Upper lobe of left lung (tissue), 4 donors: ENCODE results near the gene TIMM21.

ENCODE experiments used
- POLR2A ChIP-seq, 4 donors: fragments of 450-650 bp; IDR thresholded peaks; one replicate each; pipeline ENCODE4 v1.5.1; 2016 to 2017; ENCODE audit warnings: antibody characterized with exemption in 4 of 4, mild to moderate bottlenecking in 2 of 4
- POLR2AphosphoS5 ChIP-seq, 2 donors: sonication (generic); formaldehyde crosslinking; IDR thresholded peaks; one replicate each; pipeline ENCODE4 v1.5.1; 2017; ENCODE audit warnings: antibody characterized with exemption in 2 of 2
- TF ChIP-seq, protein P1 (sequence below), 6 experiments: fragments of 450-650 bp in 4 of 6; fragments of 200-600 bp in 2 of 6; sonication (generic) in 2 of 6; IDR thresholded peaks; one replicate each; pipeline ENCODE4 v1.5.1; 2016 to 2019; ENCODE audit warnings: antibody characterized with exemption in 6 of 6

DNA sequence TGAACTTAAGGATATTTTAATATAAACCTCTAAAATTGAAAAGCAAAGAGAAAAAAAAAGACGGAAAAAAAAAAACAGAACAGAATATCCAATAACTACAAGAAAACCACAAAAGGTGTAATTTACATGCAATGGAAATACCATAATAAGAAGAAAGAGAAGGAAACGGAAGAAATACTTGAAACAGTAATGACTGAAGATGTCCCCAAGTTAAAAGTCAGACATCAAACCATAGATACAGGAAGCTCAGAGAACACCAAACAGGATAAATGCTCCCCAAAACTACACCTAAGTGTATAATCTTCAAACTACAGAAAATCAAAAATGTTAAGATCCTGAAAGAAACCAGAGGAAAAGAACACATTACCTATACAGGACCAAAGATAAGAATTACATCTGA lies 39.9 kb upstream of the TIMM21 start:
- no peak for TF ChIP-seq POLR2A (IDR thresholded peaks at IDR 0.05)
- TF ChIP-seq, protein P1, sequence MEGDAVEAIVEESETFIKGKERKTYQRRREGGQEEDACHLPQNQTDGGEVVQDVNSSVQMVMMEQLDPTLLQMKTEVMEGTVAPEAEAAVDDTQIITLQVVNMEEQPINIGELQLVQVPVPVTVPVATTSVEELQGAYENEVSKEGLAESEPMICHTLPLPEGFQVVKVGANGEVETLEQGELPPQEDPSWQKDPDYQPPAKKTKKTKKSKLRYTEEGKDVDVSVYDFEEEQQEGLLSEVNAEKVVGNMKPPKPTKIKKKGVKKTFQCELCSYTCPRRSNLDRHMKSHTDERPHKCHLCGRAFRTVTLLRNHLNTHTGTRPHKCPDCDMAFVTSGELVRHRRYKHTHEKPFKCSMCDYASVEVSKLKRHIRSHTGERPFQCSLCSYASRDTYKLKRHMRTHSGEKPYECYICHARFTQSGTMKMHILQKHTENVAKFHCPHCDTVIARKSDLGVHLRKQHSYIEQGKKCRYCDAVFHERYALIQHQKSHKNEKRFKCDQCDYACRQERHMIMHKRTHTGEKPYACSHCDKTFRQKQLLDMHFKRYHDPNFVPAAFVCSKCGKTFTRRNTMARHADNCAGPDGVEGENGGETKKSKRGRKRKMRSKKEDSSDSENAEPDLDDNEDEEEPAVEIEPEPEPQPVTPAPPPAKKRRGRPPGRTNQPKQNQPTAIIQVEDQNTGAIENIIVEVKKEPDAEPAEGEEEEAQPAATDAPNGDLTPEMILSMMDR (IDR thresholded peaks at IDR 0.05) = no peak
- no peak for TF ChIP-seq POLR2AphosphoS5 (IDR thresholded peaks at IDR 0.05)
